HepG2 (cell line): ENCODE measurements around the gene NINJ2. TPM values are rescaled to one million over a fixed set of nuclear protein-coding genes. Genes with fewer than 3 reads are reported as not detected.

Experiments
- ARHGAP35 ChIP-seq: sonication (generic); formaldehyde crosslinking; IDR thresholded peaks from 2 replicates; pipeline ENCODE4 v1.9.0; 2022; ENCODE audit warnings: mild to moderate bottlenecking, inconsistent platforms, moderate library complexity, missing genetic modification reagents, borderline replicate concordance
- GABPB1 ChIP-seq: IDR thresholded peaks from 2 replicates; pipeline ENCODE4 v1.6.1; 2016; ENCODE audit warnings: mild to moderate bottlenecking, missing genetic modification reagents, moderate library complexity, missing compliant biosample characterization
- KDM4B ChIP-seq: sonication (generic); formaldehyde crosslinking; IDR thresholded peaks from 2 replicates; pipeline ENCODE4 v1.4.0; 2020; ENCODE audit warnings: missing genetic modification reagents
- MIER3 ChIP-seq: IDR thresholded peaks from 2 replicates; pipeline ENCODE4 v1.6.1; 2016; ENCODE audit warnings: missing compliant biosample characterization, borderline replicate concordance
- MXD3 ChIP-seq: IDR thresholded peaks from 2 replicates; pipeline ENCODE4 v1.6.1; 2016; ENCODE audit warnings: mild to moderate bottlenecking, missing biosample characterization, missing genetic modification reagents
- XRCC5 ChIP-seq: fragments of 200-400 bp; formaldehyde crosslinking; optimal IDR thresholded peaks from 2 replicates; pipeline ENCODE3; 2017; ENCODE audit warnings: mild to moderate bottlenecking, low read length
- ZMAT3 ChIP-seq: sonication (generic); formaldehyde crosslinking; conservative IDR thresholded peaks from 2 replicates; pipeline ENCODE4 v1.7.0; 2021; ENCODE audit warnings: missing genetic modification reagents
- ZNF205 ChIP-seq: IDR thresholded peaks from 2 replicates; pipeline ENCODE4 v1.6.1; 2018; ENCODE audit warnings: missing biosample characterization, missing genetic modification reagents
- ZNF230 ChIP-seq: sonication (generic); formaldehyde crosslinking; IDR thresholded peaks from 2 replicates; pipeline ENCODE4 v1.4.0; 2020; ENCODE audit warnings: mild to moderate bottlenecking, missing genetic modification reagents
- ZNF275 ChIP-seq: sonication (generic); formaldehyde crosslinking; IDR thresholded peaks from 2 replicates; pipeline ENCODE4 v1.8.0; 2022; ENCODE audit warnings: missing genetic modification reagents, mild to moderate bottlenecking, inconsistent platforms, borderline replicate concordance
- ZNF318 ChIP-seq: sonication (generic); formaldehyde crosslinking; IDR thresholded peaks from 2 replicates; pipeline ENCODE4 v1.4.0; 2020; ENCODE audit warnings: mild to moderate bottlenecking, missing genetic modification reagents
- ZNF678 ChIP-seq: sonication (generic); formaldehyde crosslinking; IDR thresholded peaks from 2 replicates; pipeline ENCODE4 v1.4.0; 2020; ENCODE audit warnings: mild to moderate bottlenecking, missing genetic modification reagents
- ZNF800 ChIP-seq: sonication (generic); formaldehyde crosslinking; IDR thresholded peaks from 2 replicates; pipeline ENCODE4 v1.4.0; 2020; ENCODE audit warnings: missing genetic modification reagents
- ZXDC ChIP-seq: sonication (generic); formaldehyde crosslinking; IDR thresholded peaks from 2 replicates; pipeline ENCODE4 v1.5.0; 2020; ENCODE audit warnings: mild to moderate bottlenecking, missing genetic modification reagents
- polyA plus RNA-seq, 8 experiments: library from polyadenylated mRNA; depleted of rRNA in 3 of 8; stranded (reverse) in 7 of 8; unstranded in 1 of 8; fragments of >200 nt; fragmentation: Illumina TruSeq in 4 of 8; extraction: Trizol in 4 of 8; gene quantifications; 2 replicates each; pipeline versions ENCODE4 v1.2.1 to v1.2.3, GENCODE V29; 2011 to 2016; ENCODE audit warnings: low read depth in 4 of 8, missing spikeins in 1 of 8, mixed read lengths in 1 of 8; ENCODE audit not compliant: insufficient read depth in 1 of 8
- total RNA-seq, 5 experiments: library from RNA; depleted of rRNA; stranded (reverse); fragments of >200 nt; fragmentation: Illumina TruSeq; extraction: Trizol; gene quantifications; 2 replicates each; pipeline ENCODE4 v1.2.3, GENCODE V29; 2016; ENCODE audit warnings: low read depth in 1 of 5

The NINJ2 gene
- total and polyA plus RNA-seq, 2 of the 13 experiments (the other 11 are each of a cell fraction or from before 2014, with no cell fraction given): 0.62 to 3.8 TPM

- TF ChIP-seq ARHGAP35 (CRISPR knock-in tag): peak; percentile 26; the same call in 1 of the 2 replicates
- no peak for TF ChIP-seq ZXDC (CRISPR knock-in tag)
- no peak for TF ChIP-seq ZNF230 (CRISPR knock-in tag)
- peak; percentile 69; the same call in 1 of the 2 replicates for TF ChIP-seq ZNF318 (CRISPR knock-in tag)
- TF ChIP-seq KDM4B (CRISPR knock-in tag): peak; percentile 48; the same call in 1 of the 2 replicates
- TF ChIP-seq MIER3 (CRISPR knock-in tag): no peak
- peak; percentile 80; the same call in 1 of the 2 replicates for TF ChIP-seq ZNF205 (CRISPR knock-in tag)
- TF ChIP-seq ZNF800 (CRISPR knock-in tag): 0 out of 2 replicates have a peak, but pooled peaks have one; percentile 15
- TF ChIP-seq XRCC5: peak; percentile 16
- TF ChIP-seq GABPB1 (CRISPR knock-in tag): peak; percentile 61
- no peak for TF ChIP-seq ZNF678 (CRISPR knock-in tag)
- TF ChIP-seq ZNF275 (CRISPR knock-in tag): no peak
- TF ChIP-seq MXD3: peak; percentile 60; the same call in 1 of the 2 replicates
- TF ChIP-seq ZMAT3 (CRISPR knock-in tag): 0 out of 2 replicates have a peak, but pooled peaks have one; percentile 45
Measured at GRCh38 chr12:570435-570920, 92.8 kb downstream of the NINJ2 start (continued).
